Sigmoid colon (tissue), 3 donors: Measurements from ENCODE around the gene ARGLU1.

Source experiments
- CTCF ChIP-seq, 4 experiments: fragments of 450-650 bp in 3 of 4; fragments of 200-600 bp in 1 of 4; IDR thresholded peaks; one replicate each; pipeline ENCODE4 v1.5.1; 2016 to 2019; ENCODE audit warnings: antibody characterized with exemption in 4 of 4, mild to moderate bottlenecking in 3 of 4, moderate library complexity in 2 of 4
- POLR2A ChIP-seq, 2 donors: fragments of 450-650 bp; IDR thresholded peaks; one replicate each; pipeline ENCODE4 v1.6.1; 2016; ENCODE audit warnings: antibody characterized with exemption in 2 of 2, mild to moderate bottlenecking in 2 of 2, moderate library complexity in 2 of 2

GRCh38 chr13:106602178-106602577 lies 34.2 kb upstream of the ARGLU1 start:
- TF ChIP-seq CTCF (IDR thresholded peaks at IDR 0.05) = no peak
- no peak for TF ChIP-seq POLR2A (IDR thresholded peaks at IDR 0.05)
